IMR-90 (cell line): ENCODE results near the gene SMC5. TPM values are rescaled to one million over a fixed set of nuclear protein-coding genes. Genes with fewer than 3 reads are reported as not detected.

ENCODE experiments used
- ATAC-seq: fragments of 200-7000 bp; cut with Tn5 transposase; 2 replicates; pipeline ENCODE4 v1.9.1; 2020; ENCODE audit warnings: low read depth, mild to moderate bottlenecking, moderate library complexity
- BruUV-seq: library from RNA; stranded (reverse); fragments of 400-500 nt; replicated peaks from 2 replicates; lab custom pipeline; 2021; lab: Mats Ljungman, UMichigan
- CTCF ChIA-PET: fragments of 300-600 bp; formaldehyde crosslinking; extraction: SDS; loops from one replicate; lab custom pipeline; 2021; ENCODE audit warnings: antibody characterized with exemption; lab: Yijun Ruan, JAX
- POLR2A ChIA-PET: fragments of 300-600 bp; sonication (Branson Sonifier 250); formaldehyde crosslinking; loops from one replicate; lab custom pipeline; 2022; ENCODE audit warnings: antibody characterized with exemption; ENCODE audit not compliant: unreplicated experiment; lab: Charles Lee
- DNase-seq: peaks from one replicate; pipeline ENCODE4 v3.0.0; 2013
- H2AFZ ChIP-seq: replicated peaks from 2 replicates; pipeline ENCODE3; 2013; ENCODE audit warnings: low read length, mild to moderate bottlenecking; ENCODE audit not compliant: poor library complexity
- H2AK5ac ChIP-seq: 2 replicates; pipeline ENCODE4 v1.6.1; 2013; ENCODE audit warnings: low read depth, low read length, inconsistent platforms
- H2AK9ac ChIP-seq: replicated peaks from 2 replicates; pipeline ENCODE3; 2013; ENCODE audit warnings: mild to moderate bottlenecking, low read depth, low read length, moderate library complexity; ENCODE audit not compliant: poor library complexity
- H2BK120ac ChIP-seq: 2 replicates; pipeline ENCODE4 v1.6.1; 2013; ENCODE audit warnings: low read depth, low read length, inconsistent platforms
- H2BK15ac ChIP-seq: 3 replicates; pipeline ENCODE4 v1.6.1; 2013; ENCODE audit warnings: low read depth, low read length, inconsistent platforms
- H2BK20ac ChIP-seq: 2 replicates; pipeline ENCODE4 v1.6.1; 2013; ENCODE audit warnings: low read depth, mild to moderate bottlenecking, inconsistent platforms, low read length, moderate library complexity
- H2BK5ac ChIP-seq: 2 replicates; pipeline ENCODE4 v1.6.1; 2013; ENCODE audit warnings: mild to moderate bottlenecking, low read depth, low read length, inconsistent platforms; ENCODE audit not compliant: poor library complexity, severe bottlenecking
- H3K14ac ChIP-seq: replicated peaks from 2 replicates; pipeline ENCODE4 v1.6.1; 2013; ENCODE audit warnings: low read depth, low read length, inconsistent platforms
- H3K18ac ChIP-seq: 2 replicates; pipeline ENCODE4 v1.6.1; 2013; ENCODE audit warnings: low read depth, low read length, control low read depth
- H3K23ac ChIP-seq: 2 replicates; pipeline ENCODE4 v1.6.1; 2013; ENCODE audit warnings: low read depth, low read length, inconsistent platforms
- H3K27ac ChIP-seq: 2 replicates; pipeline ENCODE4 v1.5.1; 2013; ENCODE audit warnings: mild to moderate bottlenecking, control low read depth, low read length; ENCODE audit not compliant: insufficient read depth
- H3K27me3 ChIP-seq: 2 replicates; pipeline ENCODE4 v1.6.1; 2013; ENCODE audit warnings: low read length; ENCODE audit not compliant: control insufficient read depth, insufficient read depth
- H3K36me3 ChIP-seq: 2 replicates; pipeline ENCODE4 v1.6.1; 2013; ENCODE audit warnings: low read length, mixed read lengths; ENCODE audit not compliant: control insufficient read depth, insufficient read depth
- H3K4ac ChIP-seq: 2 replicates; pipeline ENCODE4 v1.6.1; 2013; ENCODE audit warnings: low read depth, low read length, inconsistent platforms
- H3K4me1 ChIP-seq: 2 replicates; pipeline ENCODE4 v1.6.1; 2013; ENCODE audit warnings: low read length, mixed read lengths; ENCODE audit not compliant: control insufficient read depth, insufficient read depth
- H3K4me2 ChIP-seq: 2 replicates; pipeline ENCODE4 v1.6.1; 2013; ENCODE audit warnings: low read depth, mild to moderate bottlenecking, control low read depth, low read length, moderate library complexity
- H3K4me3 ChIP-seq: 2 replicates; pipeline ENCODE4 v1.5.1; 2013; ENCODE audit warnings: low read depth, mild to moderate bottlenecking, control low read depth, low read length, moderate library complexity; ENCODE audit not compliant: insufficient read depth
- H3K56ac ChIP-seq: 2 replicates; pipeline ENCODE4 v1.6.1; 2013; ENCODE audit warnings: low read length, inconsistent platforms; ENCODE audit not compliant: insufficient read depth; ENCODE audit errors: extremely low read depth
- H3K79me1 ChIP-seq, 2 experiments: 2 replicates each; pipeline ENCODE4 v1.6.1; 2013; ENCODE audit warnings: low read length in 2 of 2, inconsistent platforms in 1 of 2, low read depth in 1 of 2
- H3K9ac ChIP-seq: 2 replicates; pipeline ENCODE4 v1.6.1; 2013; ENCODE audit warnings: low read depth, low read length, control low read depth
- H3K9me1 ChIP-seq: 2 replicates; pipeline ENCODE4 v1.6.1; 2013; ENCODE audit warnings: low read length, inconsistent platforms; ENCODE audit not compliant: insufficient read depth
- H3K9me3 ChIP-seq: 2 replicates; pipeline ENCODE4 v1.6.1; 2013; ENCODE audit warnings: low read length; ENCODE audit not compliant: control insufficient read depth, insufficient read depth
- H4K20me1 ChIP-seq: 2 replicates; pipeline ENCODE4 v1.6.1; 2013; ENCODE audit warnings: low read length, inconsistent platforms; ENCODE audit not compliant: insufficient read depth
- H4K5ac ChIP-seq: 2 replicates; pipeline ENCODE4 v1.6.1; 2013; ENCODE audit warnings: mild to moderate bottlenecking, low read depth, low read length, control low read depth
- H4K8ac ChIP-seq, 2 experiments: 2 replicates each; pipeline ENCODE4 v1.6.1; 2013; ENCODE audit warnings: low read depth in 2 of 2, low read length in 2 of 2, control low read depth in 1 of 2, inconsistent platforms in 1 of 2
- H4K91ac ChIP-seq: 2 replicates; pipeline ENCODE4 v1.6.1; 2013; ENCODE audit warnings: low read depth, low read length, inconsistent platforms; ENCODE audit not compliant: insufficient read depth
- CEBPB ChIP-seq: IDR thresholded peaks from 2 replicates; pipeline ENCODE4 v1.6.1; 2012; ENCODE audit warnings: low read depth, low read length, improper control_type of control experiment
- CHD1 ChIP-seq: IDR thresholded peaks from 2 replicates; pipeline ENCODE4 v1.6.1; 2012; ENCODE audit warnings: low read depth, low read length, improper control_type of control experiment
- FOS ChIP-seq: fragments of 150-350 bp; IDR thresholded peaks from 2 replicates; pipeline ENCODE4 v1.6.1; 2016; ENCODE audit warnings: low read depth, low read length
- MAFK ChIP-seq: IDR thresholded peaks from 2 replicates; pipeline ENCODE4 v1.6.1; 2012; ENCODE audit warnings: low read depth, low read length, improper control_type of control experiment
- MAZ ChIP-seq: IDR thresholded peaks from 2 replicates; pipeline ENCODE4 v1.6.1; 2012; ENCODE audit warnings: low read depth, mild to moderate bottlenecking, low read length, improper control_type of control experiment, moderate library complexity, borderline replicate concordance
- MXI1 ChIP-seq: IDR thresholded peaks from 2 replicates; pipeline ENCODE4 v1.6.1; 2012; ENCODE audit warnings: low read depth, mild to moderate bottlenecking, low read length, moderate library complexity, borderline replicate concordance
- NFE2L2 ChIP-seq: fragments of 150-350 bp; IDR thresholded peaks from 2 replicates; pipeline ENCODE4 v1.6.1; 2016; ENCODE audit warnings: low read depth, mild to moderate bottlenecking, low read length
- RAD21 ChIP-seq: IDR thresholded peaks from 2 replicates; pipeline ENCODE4 v1.6.1; 2012; ENCODE audit warnings: low read length, improper control_type of control experiment
- RFX5 ChIP-seq: IDR thresholded peaks from 2 replicates; pipeline ENCODE4 v1.8.0; 2012; ENCODE audit warnings: low read depth, mild to moderate bottlenecking, low read length, moderate library complexity
- WGBS, 2 experiments: methylation state at CpG; one replicate each; pipeline versions ENCODE4 v1.1.5 to v1.1.7; 2013; ENCODE audit warnings: missing lambda C conversion rate in 2 of 2; ENCODE audit not compliant: insufficient read length in 1 of 2; ENCODE audit errors: extremely low coverage in 2 of 2; 5-methylcytosine and 5-hydroxymethylcytosine counted together
- dilution Hi-C: fragments of 300-500 bp; cut with HindIII; formaldehyde crosslinking; loops from one replicate; pipeline ENCODE4 v1.14.3; 2018; ENCODE audit warnings: low sequenced_read_pairs; ENCODE audit not compliant: unreplicated experiment
- in situ Hi-C: fragments of 300-500 bp; cut with MboI; formaldehyde crosslinking; loops from 3 replicates; pipeline ENCODE4 v1.14.3; 2019; ENCODE audit warnings: low sequenced_read_pairs, inconsistent platforms, mixed read lengths
- intact Hi-C: fragments of 100-400 bp; cut with micrococcal nuclease; formaldehyde crosslinking; loops from 2 replicates; pipeline ENCODE4 v1.10.0; 2022
- polyA plus RNA-seq, 3 experiments: library from polyadenylated mRNA; depleted of rRNA; stranded (reverse); fragments of >200 nt; gene quantifications; 2 replicates each; pipeline ENCODE4 v1.2.3, GENCODE V29; 2012; ENCODE audit warnings: low replicate concordance in 1 of 3
- total RNA-seq: library from RNA; depleted of rRNA; stranded (reverse); fragments of >200 nt; gene quantifications from 2 replicates; pipeline ENCODE4 v1.2.3, GENCODE V29; 2012
- TF ChIP-seq, protein P1 (sequence below): conservative IDR thresholded peaks from 2 replicates; pipeline ENCODE4 v1.5.1; 2012; ENCODE audit warnings: mild to moderate bottlenecking, low read depth, low read length, improper control_type of control experiment
- TF ChIP-seq, protein P2 (sequence below): fragments of 150-350 bp; IDR thresholded peaks from 2 replicates; pipeline ENCODE4 v1.6.1; 2017; ENCODE audit warnings: mild to moderate bottlenecking, antibody characterized with exemption, low read length, low read depth

Gene SMC5
- total and polyA plus RNA-seq, 2 of the 4 experiments (the other 2 are of a cell fraction), result 12.0 to 13.3 TPM

DNA sequence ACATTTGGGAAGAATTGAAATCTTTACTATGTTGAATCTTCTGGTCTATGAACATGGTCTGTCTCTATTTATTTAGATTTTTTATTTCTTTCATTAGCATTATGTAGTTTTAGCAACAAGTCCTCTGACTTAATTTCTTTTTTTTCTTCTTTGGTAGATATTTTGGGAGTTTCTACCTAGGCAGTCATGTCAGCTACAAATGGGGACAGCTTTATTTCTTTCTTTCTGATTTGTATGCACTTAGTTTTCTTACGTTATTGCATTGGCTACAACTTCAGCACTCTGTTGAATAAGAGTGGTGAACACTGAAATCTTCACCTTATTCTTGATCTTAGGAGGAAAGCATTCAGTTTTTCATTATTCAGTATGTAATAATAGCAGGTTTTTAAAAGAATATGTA, 33.5 kb downstream of the SMC5 start:
- intact Hi-C loops, result no loop called here
- H3K4me2 ChIP-seq, result no peak overlapping the region

More for the DNA sequence above, 33.5 kb downstream of the SMC5 start:
- Histone ChIP-seq H2BK20ac (no peak overlapping the region), H3K36me3 (peaks cover 12% of the 10 kb centered on the region), H3K9ac (no peak overlapping the region), H2AK5ac (no peak overlapping the region), H4K5ac (no peak overlapping the region), H3K4me3 (no peak overlapping the region), H3K4ac (no peak overlapping the region), H2AK9ac (no peak overlapping the region), H3K4me1 (peaks cover 5% of the 10 kb centered on the region), H3K9me3 (peaks cover 7% of the 10 kb centered on the region; the same call in 1 of the 2 replicates), H2BK120ac (no peak overlapping the region), H4K20me1 (0 out of 2 replicates have a peak, but pooled peaks cover 3% of the 10 kb centered on the region), H3K56ac (no peak overlapping the region), H3K14ac (no peak overlapping the region), H3K18ac (no peak overlapping the region), H4K91ac (no peak overlapping the region), H3K9me1 (no peaks in the 10 kb centered on the region), H4K8ac (no peak overlapping the region), H3K79me1 (peaks cover 16 to 52% of the 10 kb centered on the region in 2 experiments; a peak in 3 of 4 replicates), H3K27me3 (no peaks in the 10 kb centered on the region), H2BK15ac (no peak overlapping the region), H2AFZ (no peak overlapping the region), H3K23ac (no peak overlapping the region), H3K27ac (no peak overlapping the region), H2BK5ac (no peak overlapping the region)
- no peak for DNase-seq
- ChIA-PET CTCF (no interaction called here), POLR2A (no interaction called here)
- dilution Hi-C loops (no loop called here), in situ Hi-C loops (loop anchor here (25.0 kb wide), 1 partner anchor 1445 kb away; no protein-coding TSS in a partner anchor)
- TF ChIP-seq NFE2L2 (no peak), FOS (no peak), MXI1 (no peak), CEBPB (no peak), RAD21 (no peak), RFX5 (no peak), MAFK (no peak), MAZ (no peak), CHD1 (no peak)
- TF ChIP-seq, protein P1, sequence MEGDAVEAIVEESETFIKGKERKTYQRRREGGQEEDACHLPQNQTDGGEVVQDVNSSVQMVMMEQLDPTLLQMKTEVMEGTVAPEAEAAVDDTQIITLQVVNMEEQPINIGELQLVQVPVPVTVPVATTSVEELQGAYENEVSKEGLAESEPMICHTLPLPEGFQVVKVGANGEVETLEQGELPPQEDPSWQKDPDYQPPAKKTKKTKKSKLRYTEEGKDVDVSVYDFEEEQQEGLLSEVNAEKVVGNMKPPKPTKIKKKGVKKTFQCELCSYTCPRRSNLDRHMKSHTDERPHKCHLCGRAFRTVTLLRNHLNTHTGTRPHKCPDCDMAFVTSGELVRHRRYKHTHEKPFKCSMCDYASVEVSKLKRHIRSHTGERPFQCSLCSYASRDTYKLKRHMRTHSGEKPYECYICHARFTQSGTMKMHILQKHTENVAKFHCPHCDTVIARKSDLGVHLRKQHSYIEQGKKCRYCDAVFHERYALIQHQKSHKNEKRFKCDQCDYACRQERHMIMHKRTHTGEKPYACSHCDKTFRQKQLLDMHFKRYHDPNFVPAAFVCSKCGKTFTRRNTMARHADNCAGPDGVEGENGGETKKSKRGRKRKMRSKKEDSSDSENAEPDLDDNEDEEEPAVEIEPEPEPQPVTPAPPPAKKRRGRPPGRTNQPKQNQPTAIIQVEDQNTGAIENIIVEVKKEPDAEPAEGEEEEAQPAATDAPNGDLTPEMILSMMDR, result no peak
- TF ChIP-seq, protein P2, sequence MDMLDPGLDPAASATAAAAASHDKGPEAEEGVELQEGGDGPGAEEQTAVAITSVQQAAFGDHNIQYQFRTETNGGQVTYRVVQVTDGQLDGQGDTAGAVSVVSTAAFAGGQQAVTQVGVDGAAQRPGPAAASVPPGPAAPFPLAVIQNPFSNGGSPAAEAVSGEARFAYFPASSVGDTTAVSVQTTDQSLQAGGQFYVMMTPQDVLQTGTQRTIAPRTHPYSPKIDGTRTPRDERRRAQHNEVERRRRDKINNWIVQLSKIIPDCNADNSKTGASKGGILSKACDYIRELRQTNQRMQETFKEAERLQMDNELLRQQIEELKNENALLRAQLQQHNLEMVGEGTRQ, result no peak
- ATAC-seq, result no peak
- no TSS peak for BruUV-seq
- no CpG with 5 or more reads among the region's 1 CpG for WGBS, 2 experiments
